HFF-Myc (cell line): ENCODE measurements around the gene TRIM31.

Experiments
- DNase-seq: peaks from one replicate; pipeline ENCODE4 v3.0.0-alpha.2; 2011; ENCODE audit warnings: low read depth; ENCODE audit errors: extremely low read depth
- H3K4me3 ChIP-seq: replicated peaks from 2 replicates; pipeline ENCODE4 v1.5.1; 2011; ENCODE audit warnings: low read depth, mild to moderate bottlenecking, control low read depth, low read length
- TF ChIP-seq, protein P1 (sequence below): IDR thresholded peaks from 2 replicates; pipeline ENCODE4 v1.5.1; 2012; ENCODE audit warnings: mild to moderate bottlenecking, low read depth, low read length, control low read depth; ENCODE audit errors: missing control alignments

The TRIM31 gene

DNA sequence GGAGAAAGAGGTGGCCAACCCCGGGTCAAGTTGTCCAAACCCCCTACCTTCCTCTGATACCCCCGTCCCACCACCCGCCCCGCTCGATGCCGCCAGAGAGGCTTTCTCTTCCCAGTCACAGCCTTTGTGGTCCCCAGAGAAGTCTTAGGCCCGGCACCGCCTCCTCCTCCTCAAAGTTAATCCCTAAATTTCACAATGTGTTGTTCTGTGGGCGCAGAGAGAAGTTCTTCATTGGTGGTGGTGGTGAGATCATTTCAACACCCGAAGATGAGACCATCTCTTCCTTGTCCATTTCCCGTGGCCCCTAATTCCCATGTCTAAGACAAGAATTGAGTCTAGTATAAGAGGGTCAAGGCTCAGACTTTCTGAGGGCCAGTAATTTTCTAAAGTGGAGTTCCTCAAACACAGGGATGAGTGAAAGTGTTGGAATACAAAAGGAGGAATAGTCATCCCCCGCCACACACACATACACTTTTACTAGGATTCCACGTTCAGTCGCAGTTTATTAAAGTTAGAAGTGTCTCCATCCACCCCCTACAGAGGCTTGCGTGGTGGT, 10.4 kb downstream of the TRIM31 start:
- no peak for DNase-seq
- TF ChIP-seq, protein P1, sequence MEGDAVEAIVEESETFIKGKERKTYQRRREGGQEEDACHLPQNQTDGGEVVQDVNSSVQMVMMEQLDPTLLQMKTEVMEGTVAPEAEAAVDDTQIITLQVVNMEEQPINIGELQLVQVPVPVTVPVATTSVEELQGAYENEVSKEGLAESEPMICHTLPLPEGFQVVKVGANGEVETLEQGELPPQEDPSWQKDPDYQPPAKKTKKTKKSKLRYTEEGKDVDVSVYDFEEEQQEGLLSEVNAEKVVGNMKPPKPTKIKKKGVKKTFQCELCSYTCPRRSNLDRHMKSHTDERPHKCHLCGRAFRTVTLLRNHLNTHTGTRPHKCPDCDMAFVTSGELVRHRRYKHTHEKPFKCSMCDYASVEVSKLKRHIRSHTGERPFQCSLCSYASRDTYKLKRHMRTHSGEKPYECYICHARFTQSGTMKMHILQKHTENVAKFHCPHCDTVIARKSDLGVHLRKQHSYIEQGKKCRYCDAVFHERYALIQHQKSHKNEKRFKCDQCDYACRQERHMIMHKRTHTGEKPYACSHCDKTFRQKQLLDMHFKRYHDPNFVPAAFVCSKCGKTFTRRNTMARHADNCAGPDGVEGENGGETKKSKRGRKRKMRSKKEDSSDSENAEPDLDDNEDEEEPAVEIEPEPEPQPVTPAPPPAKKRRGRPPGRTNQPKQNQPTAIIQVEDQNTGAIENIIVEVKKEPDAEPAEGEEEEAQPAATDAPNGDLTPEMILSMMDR = no peak
- H3K4me3 ChIP-seq = peak overlapping the region; percentile 26; the same call in 1 of the 2 replicates

DNA sequence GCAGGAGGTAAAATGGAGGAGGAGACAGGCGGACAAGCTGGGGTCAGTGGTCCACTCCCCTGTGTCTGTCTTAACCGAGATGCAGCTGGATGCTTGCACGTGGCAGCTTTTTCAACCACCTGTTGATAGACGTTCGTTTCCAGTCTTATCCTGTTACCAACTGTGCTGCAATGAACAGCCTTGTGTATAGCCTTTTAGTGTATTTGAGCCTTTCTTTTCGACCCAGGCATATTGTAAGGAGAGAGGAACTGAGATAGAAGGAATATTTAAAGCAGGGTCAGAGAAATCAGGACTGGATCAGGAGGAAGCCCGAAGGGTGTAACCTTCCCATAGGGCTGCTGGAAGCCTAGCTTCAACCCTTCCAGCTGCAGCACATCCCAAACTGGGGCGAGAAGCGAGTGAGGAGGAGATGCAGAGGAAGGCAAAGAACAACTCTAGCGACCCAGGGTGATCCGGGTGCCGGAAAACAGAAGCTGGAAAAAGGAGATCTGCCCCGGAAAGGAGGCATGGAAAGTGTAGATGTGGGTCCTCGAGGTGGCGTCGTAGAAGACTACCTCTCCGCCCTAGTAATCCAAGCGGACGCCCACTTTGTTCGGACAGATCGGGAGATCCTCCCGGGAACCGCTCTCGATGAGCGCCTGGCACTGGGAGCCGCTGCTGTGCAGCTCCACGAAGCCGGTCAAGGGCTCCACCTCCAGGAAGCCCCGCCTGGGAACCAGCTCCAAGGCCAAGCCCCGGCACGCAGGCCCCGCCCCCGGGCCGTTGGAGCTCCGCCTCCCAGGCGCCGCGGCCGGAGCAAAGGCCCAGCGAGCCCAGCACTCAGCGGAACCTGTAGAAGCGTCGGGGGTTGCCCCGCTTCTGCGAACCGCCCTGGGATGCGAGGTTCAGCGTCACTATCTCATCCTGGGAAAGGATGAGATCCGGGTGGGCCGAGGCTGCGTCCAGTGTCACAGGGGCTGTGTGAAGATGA, 11.2 kb downstream of the TRIM31 start:
- peak; percentile 33 for DNase-seq
- H3K4me3 ChIP-seq = peak overlapping the region; percentile 26
- TF ChIP-seq, protein P1 = no peak

DNA sequence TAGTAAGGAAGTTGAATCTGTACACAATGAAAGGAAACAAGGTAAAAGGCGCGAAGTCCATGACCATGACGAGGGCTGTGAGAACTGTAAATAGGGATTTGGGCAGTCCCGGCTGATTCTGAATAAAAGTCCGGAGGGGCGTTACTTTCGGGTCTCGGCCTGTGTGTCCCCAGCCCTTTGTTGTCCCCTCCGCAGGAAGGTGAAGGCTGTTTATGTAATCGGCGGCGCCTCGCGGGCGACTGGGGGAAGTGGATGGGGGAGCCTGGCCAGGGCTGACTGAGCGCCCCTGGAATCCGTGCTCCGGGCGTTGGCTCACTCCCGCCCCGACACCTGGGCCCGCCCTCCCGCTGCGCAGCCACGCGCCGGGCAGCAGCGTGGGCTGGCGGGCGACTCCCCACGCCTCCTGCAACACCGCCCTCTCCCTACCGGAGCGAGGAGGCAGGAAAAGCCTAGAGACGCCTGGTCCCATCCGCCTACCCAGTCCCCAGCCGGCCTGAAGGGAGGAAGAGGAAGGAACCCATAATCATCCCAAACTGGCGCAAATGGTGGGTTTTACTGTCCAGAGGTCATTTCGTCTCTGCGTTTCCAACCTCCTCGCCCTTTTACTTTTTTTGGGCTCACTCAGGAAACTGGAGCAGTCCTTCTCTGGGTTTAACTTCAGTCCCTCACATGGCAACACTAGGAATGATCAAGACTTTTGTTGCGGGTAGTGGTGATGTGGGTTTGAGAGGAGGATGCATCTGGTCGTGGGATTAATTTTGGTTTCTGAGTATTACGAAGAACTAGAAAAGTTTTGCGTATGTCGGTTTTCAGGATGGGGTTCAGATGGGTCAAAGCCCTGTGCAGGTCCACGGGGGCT, 12.1 kb downstream of the TRIM31 start:
- TF ChIP-seq, protein P1 = no peak
- peak overlapping the region; percentile 18 for H3K4me3 ChIP-seq

DNA sequence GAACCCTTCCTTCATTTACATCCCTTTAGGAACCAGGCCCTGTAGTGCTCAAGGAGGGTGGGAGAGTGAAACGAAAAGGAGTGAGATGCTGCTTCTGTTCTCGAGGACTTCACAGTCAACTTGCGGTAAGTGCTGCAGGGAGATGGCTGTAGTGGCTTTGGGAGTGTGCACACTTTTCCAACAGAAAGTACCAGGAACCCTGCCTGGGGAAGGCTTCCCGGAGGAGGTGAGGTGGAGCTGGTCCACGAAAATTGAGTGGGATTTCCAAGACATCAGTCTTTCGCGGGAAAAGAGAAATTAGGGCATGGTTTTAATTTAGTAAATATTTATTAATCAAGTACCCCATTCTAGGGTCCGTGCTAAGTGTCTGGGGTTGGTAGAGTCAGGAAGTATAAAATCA, 12.7 kb downstream of the TRIM31 start:
- TF ChIP-seq, protein P1 = no peak
- DNase-seq = no peak
- H3K4me3 ChIP-seq = 0 out of 2 replicates have a peak overlapping the region, but pooled peaks have one; percentile 18

More for the DNA sequence above, 12.1 kb downstream of the TRIM31 start:
- no peak for DNase-seq

DNA sequence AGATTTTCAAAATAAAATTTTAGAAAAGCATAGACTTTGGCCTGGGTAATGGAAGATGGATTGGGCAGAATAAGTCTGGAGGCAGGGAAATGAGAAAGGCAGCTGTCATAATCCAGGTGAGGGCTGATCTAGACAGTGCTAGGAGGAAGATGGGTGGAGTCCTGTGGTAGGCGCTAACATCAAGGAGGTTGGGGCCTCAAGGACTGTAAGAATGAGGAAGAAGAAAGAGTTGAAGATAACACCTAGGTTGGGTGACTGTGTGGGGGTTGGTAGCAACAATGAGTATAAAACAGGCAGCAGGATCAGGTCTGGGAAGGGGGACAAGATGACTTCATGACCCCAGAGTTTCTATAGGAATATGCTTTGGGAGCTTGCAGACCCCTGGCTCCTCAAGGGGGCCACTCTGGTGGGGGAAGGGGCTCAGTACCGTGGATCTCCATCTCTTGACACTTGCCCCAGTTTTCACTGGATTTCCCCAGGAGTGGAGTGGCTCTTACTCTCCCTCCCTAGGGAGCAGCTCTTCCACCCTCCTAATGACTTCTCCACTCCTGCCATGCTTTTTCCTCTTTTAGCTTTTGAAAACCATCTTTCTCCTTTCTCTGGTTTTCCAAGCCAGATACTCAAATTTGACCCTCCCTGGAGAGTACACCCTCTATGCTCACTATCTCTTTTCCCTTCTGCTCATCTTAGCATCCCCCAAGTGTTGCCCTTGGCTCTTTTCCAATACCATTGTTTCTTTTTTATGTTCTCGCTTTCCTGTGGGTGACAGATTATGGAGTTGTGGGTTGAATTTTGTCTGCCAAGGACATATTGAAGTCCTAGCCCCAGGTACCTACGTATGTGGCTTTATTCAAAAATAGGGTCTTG, 14.8 kb downstream of the TRIM31 start:
- TF ChIP-seq, protein P1 = no peak
- no peak for DNase-seq
- no peak overlapping the region for H3K4me3 ChIP-seq

DNA sequence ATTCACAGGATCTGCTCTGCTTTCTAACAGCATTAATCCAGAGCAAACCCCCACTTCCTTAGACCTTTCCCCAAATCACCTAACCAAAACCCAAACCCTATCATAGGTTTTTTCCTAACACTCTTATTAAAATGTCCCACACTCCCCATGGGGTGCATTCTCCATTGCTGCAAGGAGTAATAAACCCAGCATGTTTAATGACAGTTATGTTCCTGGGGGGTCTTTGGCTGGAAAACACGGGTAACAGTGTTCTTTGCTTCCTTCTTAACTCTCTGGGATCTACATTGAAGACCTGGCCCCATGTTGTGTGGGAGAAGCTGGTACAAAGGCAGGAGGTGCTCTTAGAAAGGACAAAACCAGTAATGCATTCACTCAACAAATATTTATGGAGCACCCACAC, 16.1 kb downstream of the TRIM31 start:
- TF ChIP-seq, protein P1 = no peak

More for the DNA sequence above, 16.1 kb downstream of the TRIM31 start:
- DNase-seq = no peak
- no peak overlapping the region for H3K4me3 ChIP-seq
